GM12878 (cell line): ENCODE data around the gene LINC00237. TPM values are rescaled to one million over a fixed set of nuclear protein-coding genes. Genes with fewer than 3 reads are reported as not detected.

ENCODE experiments used
- ATAC-seq: fragments of 200-7000 bp; cut with Tn5 transposase; 3 replicates; pipeline ENCODE4 v1.9.1; 2020; ENCODE audit warnings: mild to moderate bottlenecking, moderate library complexity
- BruUV-seq: library from RNA; stranded (reverse); fragments of 400-500 nt; replicated peaks from 2 replicates; lab custom pipeline; 2021; lab: Mats Ljungman, UMichigan
- CTCF ChIA-PET: fragments of 300-600 bp; sonication (Branson Sonifier 250); formaldehyde crosslinking; extraction: SDS; loops from one replicate; lab custom pipeline; 2021; ENCODE audit warnings: inconsistent platforms; lab: Yijun Ruan, JAX
- POLR2A ChIA-PET: fragments of 350-600 bp; formaldehyde crosslinking; extraction: SDS; loops from one replicate; lab custom pipeline; 2021; ENCODE audit warnings: inconsistent platforms; lab: Charles Lee
- RAD21 ChIA-PET: fragments of 300-600 bp; sonication (Branson Sonifier 250); formaldehyde crosslinking; loops from one replicate; lab custom pipeline; 2023; ENCODE audit warnings: antibody characterized with exemption; ENCODE audit not compliant: unreplicated experiment; lab: Charles Lee
- SMC1A ChIA-PET: fragments of 300-600 bp; sonication (Branson Sonifier 250); formaldehyde crosslinking; loops from one replicate; lab custom pipeline; 2023; ENCODE audit not compliant: unreplicated experiment, uncharacterized antibody; lab: Charles Lee
- DNase-seq: peaks from one replicate; pipeline ENCODE4 v3.0.0-alpha.2; 2011; ENCODE audit warnings: low read depth, low spot score
- FAIRE-seq: peaks from 3 replicates; lab custom pipeline; 2011; peaks lifted over from hg19 to GRCh38; lab: Jason Lieb, UNC
- H2AFZ ChIP-seq: 2 replicates; pipeline ENCODE4 v1.6.0; 2011; ENCODE audit warnings: low read depth, low read length, control low read depth; ENCODE audit not compliant: control insufficient read depth
- H3K27ac ChIP-seq: 2 replicates; pipeline ENCODE4 v1.5.1; 2011; ENCODE audit warnings: control low read depth; ENCODE audit not compliant: control insufficient read depth, insufficient read depth
- H3K27me3 ChIP-seq, 2 experiments: replicated peaks in 1 of 2; 2 replicates each; pipeline versions ENCODE4 v1.6.0 to v1.6.1; 2011; ENCODE audit warnings: low read length in 1 of 2; ENCODE audit not compliant: control insufficient read depth in 2 of 2, insufficient read depth in 2 of 2
- H3K36me3 ChIP-seq, 2 experiments: 2 replicates each; pipeline ENCODE4 v1.5.1; 2011; ENCODE audit warnings: low read length in 1 of 2; ENCODE audit not compliant: control insufficient read depth in 2 of 2, insufficient read depth in 2 of 2
- H3K4me1 ChIP-seq: 2 replicates; pipeline ENCODE4 v1.6.1; 2011; ENCODE audit warnings: mild to moderate bottlenecking, low read length, moderate library complexity, mixed read lengths; ENCODE audit not compliant: control insufficient read depth, insufficient read depth
- H3K4me2 ChIP-seq: 2 replicates; pipeline ENCODE4 v1.6.0; 2011; ENCODE audit warnings: control low read depth; ENCODE audit not compliant: control insufficient read depth, insufficient read depth
- H3K4me3 ChIP-seq: fragments of 200-600 bp; sonication (generic); 2 replicates; pipeline ENCODE4 v1.5.1; 2016
- H3K79me2 ChIP-seq: 2 replicates; pipeline ENCODE4 v1.6.0; 2011; ENCODE audit warnings: low read length; ENCODE audit not compliant: control insufficient read depth, insufficient read depth
- H3K9ac ChIP-seq: 2 replicates; pipeline ENCODE4 v1.8.0; 2011; ENCODE audit warnings: low read length, control low read depth, mixed read lengths; ENCODE audit not compliant: control insufficient read depth, insufficient read depth
- H3K9me3 ChIP-seq: replicated peaks from 3 replicates; pipeline ENCODE4 v1.5.1; 2011; ENCODE audit warnings: mild to moderate bottlenecking, low read length; ENCODE audit not compliant: control insufficient read depth, insufficient read depth
- H4K20me1 ChIP-seq: 2 replicates; pipeline ENCODE4 v1.6.0; 2011; ENCODE audit not compliant: control insufficient read depth, insufficient read depth
- ATF3 ChIP-seq: IDR thresholded peaks from 2 replicates; pipeline ENCODE4 v1.6.1; 2011; ENCODE audit warnings: low read depth, mild to moderate bottlenecking, low read length, moderate library complexity, borderline replicate concordance; ENCODE audit errors: extremely low read depth
- CHD1 ChIP-seq: IDR thresholded peaks from 2 replicates; pipeline ENCODE4 v1.6.1; 2012; ENCODE audit warnings: low read depth, low read length, improper control_type of control experiment
- EZH2 ChIP-seq: IDR thresholded peaks from 2 replicates; pipeline ENCODE4 v1.6.1; 2012; ENCODE audit warnings: low read depth, mild to moderate bottlenecking, control low read depth, inconsistent platforms, low read length, borderline replicate concordance; ENCODE audit not compliant: control insufficient read depth
- MYC ChIP-seq: IDR thresholded peaks from 2 replicates; pipeline ENCODE4 v1.6.1; 2011; ENCODE audit warnings: mild to moderate bottlenecking, low read length, moderate library complexity, inconsistent platforms; ENCODE audit not compliant: insufficient read depth, insufficient replicate concordance, insufficient read length, severe bottlenecking
- PKNOX1 ChIP-seq: fragments of 450-650 bp; IDR thresholded peaks from 2 replicates; pipeline ENCODE4 v1.6.1; 2016; ENCODE audit warnings: mild to moderate bottlenecking
- POU2F2 ChIP-seq: IDR thresholded peaks from 3 replicates; pipeline ENCODE4 v1.6.1; 2011; ENCODE audit warnings: low read depth, mild to moderate bottlenecking, low read length, borderline replicate concordance
- SMAD5 ChIP-seq: IDR thresholded peaks from 2 replicates; pipeline ENCODE4 v1.6.1; 2016; ENCODE audit warnings: antibody characterized with exemption, low read depth
- SRF ChIP-seq, 2 experiments: IDR thresholded peaks; 2 replicates each; pipeline ENCODE4 v1.6.1; 2011; ENCODE audit warnings: low read depth in 2 of 2, low read length in 2 of 2, mild to moderate bottlenecking in 1 of 2, moderate library complexity in 1 of 2
- SUZ12 ChIP-seq: fragments of 200-600 bp; sonication (generic); IDR thresholded peaks from one replicate; pipeline ENCODE4 v1.6.1; 2018; ENCODE audit warnings: antibody characterized with exemption, mild to moderate bottlenecking; ENCODE audit not compliant: unreplicated experiment
- ZNF622 ChIP-seq: fragments of 450-650 bp; IDR thresholded peaks from 2 replicates; pipeline ENCODE4 v1.6.1; 2017; ENCODE audit warnings: mild to moderate bottlenecking, inconsistent platforms
- WGBS: methylation state at CpG from one replicate; pipeline ENCODE4 v1.1.6; 2016; ENCODE audit warnings: low lambda C conversion rate; ENCODE audit not compliant: insufficient replicate concordance, insufficient coverage; ENCODE audit errors: missing lambda C conversion rate; 5-methylcytosine and 5-hydroxymethylcytosine counted together
- in situ Hi-C: fragments of 300-500 bp; cut with MboI; formaldehyde crosslinking; loops from 9 replicates; pipeline ENCODE4 v1.14.3; 2018; ENCODE audit warnings: mixed read lengths
- intact Hi-C: fragments of 100-400 bp; cut with micrococcal nuclease; formaldehyde crosslinking; loops from one replicate; pipeline ENCODE4 v1.14.2; 2022; ENCODE audit not compliant: unreplicated experiment
- polyA plus RNA-seq, 11 experiments: library from polyadenylated mRNA; depleted of rRNA in 4 of 11; unstranded in 6 of 11; stranded (reverse) in 5 of 11; fragments of >200 nt; fragmentation: Nextera tagmentation in 4 of 11; fragmentation: Illumina TruSeq in 1 of 11; extraction: Ambion mirVana in 4 of 11; extraction: Trizol in 1 of 11; gene quantifications; 1 replicate in 1 of 11; 2 replicates in 10 of 11; pipeline versions ENCODE4 v1.2.1 to v1.2.3, GENCODE V29; 2011 to 2016; ENCODE audit warnings: inconsistent platforms in 2 of 11, missing spikeins in 2 of 11, low read depth in 1 of 11
- total RNA-seq, 4 experiments: library from RNA; depleted of rRNA in 3 of 4; stranded (reverse); fragments of >200 nt in 3 of 4; fragmentation: Illumina TruSeq in 1 of 4; extraction: Trizol in 1 of 4; gene quantifications; 2 replicates each; pipeline versions ENCODE4 v1.2.1 to v1.2.3, GENCODE V29; 2013 to 2021
- TF ChIP-seq, protein P1 (sequence below): fragments of 450-650 bp; IDR thresholded peaks from 2 replicates; pipeline ENCODE4 v1.6.1; 2017; ENCODE audit warnings: low read depth, mild to moderate bottlenecking, moderate library complexity

LINC00237 gene
- total and polyA plus RNA-seq, 10 of the 15 experiments (the other 5 are each of a cell fraction or from before 2014, with no cell fraction given), result not detected

- Histone ChIP-seq H3K79me2 (no peaks in the 10 kb centered on the region), H4K20me1 (no peaks in the 10 kb centered on the region), H3K9ac (peak overlapping the region; percentile 24; the same call in 1 of the 2 replicates), H3K4me3 (peak overlapping the region; percentile 64), H3K27me3 (peaks cover 21 to 52% of the 10 kb centered on the region in 2 experiments), H3K4me1 (peaks cover 16% of the 10 kb centered on the region), H3K36me3 (no peaks in the 10 kb centered on the region), H3K27ac (no peak overlapping the region), H2AFZ (peak overlapping the region; percentile 62), H3K9me3 (no peaks in the 10 kb centered on the region; the same call in 2 of the 3 replicates), H3K4me2 (peak overlapping the region; percentile 100)
- ChIA-PET CTCF (interaction anchor here (0.7 to 1.0 kb wide), 2 partner anchors 25 to 164 kb away, joined by 3 read pairs; partner anchors contain the start of gene KIZ), SMC1A (interaction anchor here (1.1 kb wide), 1 partner anchor 53 kb away, joined by 3 read pairs; no protein-coding TSS in a partner anchor), RAD21 (no interaction called here), POLR2A (no interaction called here)
- ATAC-seq, result peak; percentile 7; the same call in 1 of the 3 replicates
- in situ Hi-C loops, result no loop called here
- BruUV-seq, result no TSS peak
- no peak for FAIRE-seq
- no peak for TF ChIP-seq CHD1
- TF ChIP-seq MYC, result no peak
- no peak for TF ChIP-seq ATF3
- TF ChIP-seq, protein P1, sequence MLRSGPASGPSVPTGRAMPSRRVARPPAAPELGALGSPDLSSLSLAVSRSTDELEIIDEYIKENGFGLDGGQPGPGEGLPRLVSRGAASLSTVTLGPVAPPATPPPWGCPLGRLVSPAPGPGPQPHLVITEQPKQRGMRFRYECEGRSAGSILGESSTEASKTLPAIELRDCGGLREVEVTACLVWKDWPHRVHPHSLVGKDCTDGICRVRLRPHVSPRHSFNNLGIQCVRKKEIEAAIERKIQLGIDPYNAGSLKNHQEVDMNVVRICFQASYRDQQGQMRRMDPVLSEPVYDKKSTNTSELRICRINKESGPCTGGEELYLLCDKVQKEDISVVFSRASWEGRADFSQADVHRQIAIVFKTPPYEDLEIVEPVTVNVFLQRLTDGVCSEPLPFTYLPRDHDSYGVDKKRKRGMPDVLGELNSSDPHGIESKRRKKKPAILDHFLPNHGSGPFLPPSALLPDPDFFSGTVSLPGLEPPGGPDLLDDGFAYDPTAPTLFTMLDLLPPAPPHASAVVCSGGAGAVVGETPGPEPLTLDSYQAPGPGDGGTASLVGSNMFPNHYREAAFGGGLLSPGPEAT, result no peak
- TF ChIP-seq EZH2, result peak; percentile 28; the same call in 1 of the 2 replicates
- no peak for TF ChIP-seq POU2F2
- peak; percentile 83 for TF ChIP-seq SUZ12
- no peak for TF ChIP-seq SMAD5
- TF ChIP-seq PKNOX1, result no peak
- TF ChIP-seq ZNF622, result no peak
- no peak for TF ChIP-seq SRF (IDR thresholded peaks at IDR 0.05; ENCODE audit: low read depth in 2 of 2, low read length in 2 of 2)
- TF ChIP-seq, all 136 proteins: peak for 2
- under 1% methylated on average over 50 of the region's 64 CpGs for WGBS
- intact Hi-C loops, result no loop called here
- DNase-seq, result no peak
Observed at GRCh38 chr20:21100578-21101452, 5.3 kb downstream of the LINC00237 start.
